HG03439 (cell line): Measurements from ENCODE around the gene PLEKHG2.
A peak's percentile ranks its signal among the peaks of the same experiment; 100 is the strongest.

Source experiments
- ATAC-seq: cut with Tn5 transposase; IDR thresholded peaks from one replicate; pipeline ENCODE4 v1.9.1; 2021; ENCODE audit warnings: mild to moderate bottlenecking, moderate library complexity; ENCODE audit not compliant: unreplicated experiment

The PLEKHG2 gene

GRCh38 chr19:39406656-39407409 is 5.6 kb upstream of the PLEKHG2 start, which contains the start of gene ZFP36:
Gene ZFP36 (plus strand): TSS chr19:39406847. CDS start chr19:39406905, 58 bp downstream.
- peak; percentile 17 for ATAC-seq

GRCh38 chr19:39407410-39407659 is 5.1 kb upstream of the PLEKHG2 start:
- ATAC-seq = no peak

GRCh38 chr19:39407660-39408391 is 4.6 kb upstream of the PLEKHG2 start:
- ATAC-seq = no peak

- ATAC-seq = no peak
Observed at GRCh38 chr19:39408392-39409207, 3.9 kb upstream of the PLEKHG2 start.

GRCh38 chr19:39409208-39410016 is 3.1 kb upstream of the PLEKHG2 start:
- ATAC-seq = no peak

GRCh38 chr19:39410017-39410830 is 2.2 kb upstream of the PLEKHG2 start:
- ATAC-seq = no peak

- ATAC-seq = no peak
Observed at GRCh38 chr19:39410831-39411080, 1.7 kb upstream of the PLEKHG2 start.

GRCh38 chr19:39411081-39411831 is 1.2 kb upstream of the PLEKHG2 start:
- ATAC-seq = no peak

GRCh38 chr19:39411832-39412099 is 703 bp upstream of the PLEKHG2 start:
- peak; percentile 30 for ATAC-seq

- no peak for ATAC-seq
Observed at GRCh38 chr19:39412867-39413271, 400 bp downstream of the PLEKHG2 start.

- ATAC-seq = no peak
Observed at GRCh38 chr19:39413272-39413910, 922 bp downstream of the PLEKHG2 start.

GRCh38 chr19:39413911-39414608 is 1.6 kb downstream of the PLEKHG2 start:
- ATAC-seq = no peak

- no peak for ATAC-seq
Observed at GRCh38 chr19:39415111-39416046, 2.9 kb downstream of the PLEKHG2 start.

GRCh38 chr19:39416152-39417120 is 4.0 kb downstream of the PLEKHG2 start:
- no peak for ATAC-seq

- ATAC-seq = no peak
Observed at GRCh38 chr19:39417463-39418181, 5.2 kb downstream of the PLEKHG2 start.

GRCh38 chr19:39419003-39419402 is 6.5 kb downstream of the PLEKHG2 start:
- ATAC-seq = no peak
